Skeletal muscle satellite cell (primary cell): Measurements from ENCODE around the gene BRICD5.

ENCODE experiments used
- H3K27me3 ChIP-seq: 2 replicates; pipeline ENCODE4 v1.7.0; 2013; ENCODE audit warnings: low read length; ENCODE audit not compliant: control insufficient read depth, insufficient read depth
- H3K36me3 ChIP-seq: 2 replicates; pipeline ENCODE4 v1.7.0; 2013; ENCODE audit warnings: mild to moderate bottlenecking, control low read depth, low read length; ENCODE audit not compliant: insufficient read depth
- H3K4me1 ChIP-seq: 2 replicates; pipeline ENCODE4 v1.7.0; 2013; ENCODE audit warnings: low read length; ENCODE audit not compliant: control insufficient read depth, insufficient read depth
- H3K4me2 ChIP-seq: 2 replicates; pipeline ENCODE4 v1.7.0; 2013; ENCODE audit warnings: mild to moderate bottlenecking, low read length
- H3K4me3 ChIP-seq: 2 replicates; pipeline ENCODE4 v1.7.0; 2013; ENCODE audit warnings: low read length
- H3K9ac ChIP-seq: 2 replicates; pipeline ENCODE4 v1.7.0; 2013; ENCODE audit warnings: mild to moderate bottlenecking, low read depth, low read length, moderate library complexity
- H3K9me3 ChIP-seq: replicated peaks from 2 replicates; pipeline ENCODE4 v1.7.0; 2013; ENCODE audit warnings: mild to moderate bottlenecking, control low read depth, low read length

The BRICD5 gene

GRCh38 chr16:2184962-2185361 is 25.7 kb downstream of the BRICD5 start:
- H3K36me3 ChIP-seq = no peaks in the 10 kb centered on the region
- H3K9ac ChIP-seq = no peak overlapping the region
- no peaks in the 10 kb centered on the region for H3K9me3 ChIP-seq
- peaks cover 3% of the 10 kb centered on the region for H3K27me3 ChIP-seq
- no peaks in the 10 kb centered on the region for H3K4me1 ChIP-seq
- H3K4me2 ChIP-seq = no peak overlapping the region
- H3K4me3 ChIP-seq = no peak overlapping the region

- H3K9me3 ChIP-seq = no peaks in the 10 kb centered on the region
- H3K4me2 ChIP-seq = no peak overlapping the region
- H3K4me3 ChIP-seq = no peak overlapping the region
- H3K9ac ChIP-seq = no peak overlapping the region
- no peaks in the 10 kb centered on the region for H3K36me3 ChIP-seq
- peaks cover 3% of the 10 kb centered on the region for H3K27me3 ChIP-seq
- no peaks in the 10 kb centered on the region for H3K4me1 ChIP-seq
These were observed 26.3 kb downstream of the BRICD5 start for GRCh38 chr16:2184346-2184745.

DNA sequence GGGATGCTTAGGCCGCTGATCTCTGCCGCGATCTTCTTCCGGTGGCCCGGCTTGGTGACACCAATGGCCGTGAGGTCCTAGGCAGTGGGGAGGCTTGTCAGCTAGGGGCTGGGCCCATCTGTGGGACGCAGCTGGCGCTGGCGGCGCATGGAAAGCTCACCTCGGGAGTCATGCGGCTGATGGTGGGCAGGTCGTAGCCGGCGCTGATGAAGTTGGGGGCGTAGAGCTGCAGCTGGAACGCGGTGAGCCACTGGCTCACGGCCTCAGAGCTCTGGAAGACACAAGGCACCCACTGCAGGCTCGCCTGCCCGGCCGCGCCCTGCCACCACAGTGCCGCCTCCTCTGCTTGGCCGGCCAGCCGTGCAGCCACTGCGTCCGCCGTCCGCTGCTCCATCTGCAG is 27.0 kb downstream of the BRICD5 start:
- Histone ChIP-seq H3K4me3 (no peak overlapping the region), H3K4me1 (no peaks in the 10 kb centered on the region), H3K9ac (no peak overlapping the region), H3K36me3 (no peaks in the 10 kb centered on the region), H3K9me3 (no peaks in the 10 kb centered on the region), H3K4me2 (no peak overlapping the region), H3K27me3 (peaks cover 3% of the 10 kb centered on the region)

- H3K36me3 ChIP-seq = peaks cover 8% of the 10 kb centered on the region
- H3K4me3 ChIP-seq = no peak overlapping the region
- H3K4me1 ChIP-seq = no peaks in the 10 kb centered on the region
- H3K9me3 ChIP-seq = no peaks in the 10 kb centered on the region
- peaks cover 3% of the 10 kb centered on the region for H3K27me3 ChIP-seq
- H3K4me2 ChIP-seq = no peak overlapping the region
- no peak overlapping the region for H3K9ac ChIP-seq
These were observed 28.7 kb downstream of the BRICD5 start for GRCh38 chr16:2181952-2182351.

DNA sequence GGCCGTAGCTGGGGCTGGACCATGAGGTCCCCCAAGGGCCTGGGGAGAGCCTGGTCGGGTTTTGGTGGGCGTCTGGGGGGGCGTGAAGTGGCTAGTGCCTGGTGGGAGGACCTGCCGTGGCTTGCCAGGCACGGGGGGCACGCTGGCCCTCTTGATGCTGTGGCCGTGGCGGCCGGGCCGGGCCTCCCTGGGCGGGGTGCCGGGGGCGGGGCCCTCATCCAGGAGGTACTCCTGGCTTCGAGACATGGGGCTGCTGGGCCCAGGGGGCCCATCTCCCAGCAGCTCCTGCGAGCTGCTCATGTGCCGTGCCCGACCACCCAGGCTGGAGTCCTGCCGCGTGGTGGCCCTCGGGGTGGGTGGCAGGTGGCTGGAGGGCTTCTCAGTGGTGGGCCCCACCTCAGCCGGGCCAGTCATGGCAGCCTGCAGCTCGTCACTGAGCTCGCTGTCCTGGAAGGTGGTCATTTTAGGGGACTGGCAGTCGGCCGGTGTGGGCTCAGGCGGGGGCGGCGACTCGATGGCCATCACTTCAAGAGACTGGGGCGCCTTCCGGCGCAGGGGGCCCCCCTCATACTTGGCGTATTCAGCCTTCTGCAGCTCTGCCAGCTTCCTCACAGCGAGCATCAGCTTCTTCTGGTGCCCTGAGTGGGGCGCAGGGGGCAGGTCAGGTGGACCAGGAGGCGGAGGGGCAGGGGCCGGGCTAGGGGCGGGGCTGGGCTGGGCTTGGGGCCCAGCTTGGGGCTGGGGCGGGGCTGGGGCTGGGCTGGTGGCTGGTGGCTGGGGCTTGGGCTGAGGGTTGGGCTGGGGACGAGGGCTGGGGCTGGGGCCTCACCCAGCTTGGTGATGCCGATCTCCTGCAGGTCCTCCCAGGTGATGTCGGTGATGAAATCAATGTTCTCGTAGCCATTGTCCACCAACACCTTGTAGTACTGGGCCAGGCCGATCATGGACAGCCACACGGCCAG is 29.4 kb downstream of the BRICD5 start:
- peaks cover 13% of the 10 kb centered on the region for H3K36me3 ChIP-seq
- no peak overlapping the region for H3K9ac ChIP-seq
- no peaks in the 10 kb centered on the region for H3K9me3 ChIP-seq
- no peak overlapping the region for H3K4me3 ChIP-seq
- peaks cover 3% of the 10 kb centered on the region for H3K27me3 ChIP-seq
- H3K4me2 ChIP-seq = no peak overlapping the region
- no peaks in the 10 kb centered on the region for H3K4me1 ChIP-seq

DNA sequence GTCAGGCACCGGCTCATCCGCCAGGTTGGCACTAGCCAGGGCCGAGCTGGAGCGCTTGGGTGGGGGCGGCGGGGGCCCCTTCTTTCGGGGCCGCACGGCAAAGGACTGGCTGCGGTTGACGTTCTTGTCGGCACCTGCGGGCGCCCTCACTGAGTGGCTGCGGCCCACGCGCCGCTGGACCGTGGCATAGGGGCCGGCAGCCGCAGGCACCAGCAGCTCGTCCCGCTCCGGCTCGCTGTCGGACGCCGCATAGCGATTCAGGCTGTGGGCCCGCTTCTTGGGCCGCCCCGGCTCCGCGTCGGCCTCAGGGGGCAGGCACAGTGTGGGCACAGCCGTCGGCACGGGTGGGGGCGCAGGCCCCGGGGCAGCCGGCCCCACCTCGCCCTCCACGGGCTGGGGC is 30.2 kb downstream of the BRICD5 start:
- H3K9ac ChIP-seq = no peak overlapping the region
- H3K27me3 ChIP-seq = peaks cover 3% of the 10 kb centered on the region
- H3K4me3 ChIP-seq = no peak overlapping the region
- H3K36me3 ChIP-seq = peaks cover 20% of the 10 kb centered on the region
- H3K9me3 ChIP-seq = no peaks in the 10 kb centered on the region
- H3K4me1 ChIP-seq = no peaks in the 10 kb centered on the region
- no peak overlapping the region for H3K4me2 ChIP-seq

DNA sequence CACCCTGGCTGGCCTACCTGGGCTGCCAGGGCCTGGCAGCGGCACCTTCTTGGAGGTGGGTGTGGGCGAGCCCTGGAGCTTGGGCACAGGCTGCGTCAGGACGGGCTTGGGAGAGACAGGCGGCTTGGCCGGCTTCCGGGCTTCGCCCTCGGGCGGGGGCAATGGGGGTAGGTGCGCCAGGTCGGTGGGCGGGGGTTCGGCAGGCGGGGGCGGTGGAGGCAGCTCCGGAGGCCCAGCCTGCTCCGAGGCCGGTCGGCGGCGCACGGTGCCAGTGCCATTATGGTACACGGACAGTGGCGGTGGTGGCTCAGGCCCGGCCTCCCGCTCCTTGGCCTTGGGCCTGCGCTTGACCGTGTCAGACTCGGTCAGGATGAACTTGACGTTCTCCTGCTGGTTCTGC is 31.1 kb downstream of the BRICD5 start:
- no peak overlapping the region for H3K4me2 ChIP-seq
- H3K36me3 ChIP-seq = peaks cover 29% of the 10 kb centered on the region
- H3K4me3 ChIP-seq = no peak overlapping the region
- H3K9me3 ChIP-seq = no peaks in the 10 kb centered on the region
- peaks cover 3% of the 10 kb centered on the region for H3K27me3 ChIP-seq
- no peak overlapping the region for H3K9ac ChIP-seq
- no peaks in the 10 kb centered on the region for H3K4me1 ChIP-seq

DNA sequence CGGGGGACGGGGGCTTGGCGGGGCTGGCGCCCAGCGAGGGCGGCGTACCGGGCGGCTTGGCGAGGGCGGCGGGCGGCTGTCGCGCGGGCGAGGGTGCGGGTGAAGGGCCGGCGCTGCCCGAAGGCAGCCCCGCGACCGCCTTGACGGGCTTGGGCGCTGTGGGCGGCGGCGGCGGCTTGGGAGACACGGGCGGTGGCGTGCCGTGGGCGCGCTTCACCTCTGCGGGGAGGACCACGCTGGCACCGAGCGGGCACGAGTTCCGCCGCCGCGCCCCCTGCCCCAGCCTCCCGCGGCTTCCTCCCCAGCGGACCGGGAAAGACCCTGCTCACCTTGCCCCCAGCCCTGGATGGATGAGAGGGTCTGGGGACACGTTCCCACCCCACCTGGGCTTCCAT is 31.6 kb downstream of the BRICD5 start:
- Histone ChIP-seq H3K4me3 (no peak overlapping the region), H3K9ac (no peak overlapping the region), H3K4me1 (no peaks in the 10 kb centered on the region), H3K36me3 (peaks cover 33% of the 10 kb centered on the region), H3K27me3 (no peaks in the 10 kb centered on the region), H3K9me3 (no peaks in the 10 kb centered on the region), H3K4me2 (no peak overlapping the region)

GRCh38 chr16:2178321-2179106 is 32.1 kb downstream of the BRICD5 start:
- Histone ChIP-seq H3K9me3 (no peaks in the 10 kb centered on the region), H3K4me1 (no peaks in the 10 kb centered on the region), H3K36me3 (peaks cover 37% of the 10 kb centered on the region), H3K27me3 (no peaks in the 10 kb centered on the region), H3K9ac (no peak overlapping the region), H3K4me2 (no peak overlapping the region), H3K4me3 (no peak overlapping the region)

DNA sequence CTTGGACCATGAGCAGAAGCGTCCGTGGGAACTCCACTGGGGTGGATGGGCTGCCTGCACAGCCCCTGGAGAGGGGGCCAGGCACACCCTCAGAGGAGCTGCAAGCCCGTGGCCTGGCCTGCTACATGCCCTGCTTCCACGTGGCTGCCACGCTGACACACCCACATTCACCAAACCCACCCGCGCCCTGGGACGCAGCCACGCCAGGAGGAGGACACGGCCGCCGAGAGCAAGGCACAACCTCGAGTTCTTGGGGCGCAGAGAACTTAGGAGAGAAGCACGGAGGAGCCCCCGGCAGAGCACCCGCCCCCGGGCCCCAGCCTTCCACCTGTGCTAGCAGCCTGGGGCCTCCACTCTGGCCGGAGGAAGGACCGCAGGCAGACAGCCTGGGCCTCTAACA is 33.1 kb downstream of the BRICD5 start:
- no peak overlapping the region for H3K9ac ChIP-seq
- peaks cover 43% of the 10 kb centered on the region for H3K36me3 ChIP-seq
- no peak overlapping the region for H3K4me2 ChIP-seq
- H3K9me3 ChIP-seq = no peaks in the 10 kb centered on the region
- H3K27me3 ChIP-seq = no peaks in the 10 kb centered on the region
- no peak overlapping the region for H3K4me3 ChIP-seq
- H3K4me1 ChIP-seq = no peaks in the 10 kb centered on the region

DNA sequence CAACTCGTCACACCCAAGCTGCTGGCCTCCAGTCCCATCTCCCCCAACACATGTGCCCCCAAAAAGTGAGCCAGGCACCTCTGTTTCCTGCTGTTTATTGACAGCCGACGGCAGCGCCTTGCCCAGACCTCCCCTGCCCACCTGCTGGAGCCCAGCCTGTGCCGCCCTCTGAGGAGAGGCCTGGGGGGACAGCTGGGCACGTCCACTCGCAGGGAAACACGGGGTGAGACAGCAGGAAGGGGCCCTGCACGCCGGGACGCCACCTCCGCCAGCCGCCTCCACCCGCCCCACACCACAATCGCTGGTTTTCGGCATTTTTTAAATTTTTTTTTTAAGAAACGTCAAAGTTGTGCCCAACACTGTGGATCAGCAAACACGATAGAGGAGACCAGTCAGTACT is 33.6 kb downstream of the BRICD5 start:
- no peak overlapping the region for H3K4me3 ChIP-seq
- H3K9me3 ChIP-seq = no peaks in the 10 kb centered on the region
- no peak overlapping the region for H3K4me2 ChIP-seq
- H3K27me3 ChIP-seq = no peaks in the 10 kb centered on the region
- no peaks in the 10 kb centered on the region for H3K4me1 ChIP-seq
- H3K9ac ChIP-seq = no peak overlapping the region
- H3K36me3 ChIP-seq = peaks cover 45% of the 10 kb centered on the region
